Smooth muscle cell (in vitro differentiated cells): ENCODE measurements around the gene ZBTB6. TPM values are rescaled to one million over a fixed set of nuclear protein-coding genes. Genes with fewer than 3 reads are reported as not detected.

Experiments used
- DNase-seq: peaks from one replicate; lab custom pipeline; 2025; ENCODE audit not compliant: unreplicated experiment; lab: John Stamatoyannopoulos, UW
- H2AFZ ChIP-seq: fragments of 200-600 bp; sonication (generic); 2 replicates; pipeline ENCODE4 v1.6.0; 2016; ENCODE audit warnings: antibody characterized with exemption, low read depth, mild to moderate bottlenecking
- H3F3A ChIP-seq: fragments of 200-600 bp; sonication (generic); 2 replicates; pipeline ENCODE4 v1.6.0; 2017; ENCODE audit warnings: antibody characterized with exemption, low read depth
- H3K27ac ChIP-seq: fragments of 200-600 bp; sonication (generic); 2 replicates; pipeline ENCODE4 v1.5.1; 2016; ENCODE audit warnings: low read depth, mild to moderate bottlenecking
- H3K27me3 ChIP-seq: fragments of 200-600 bp; sonication (generic); 2 replicates; pipeline ENCODE4 v1.6.1; 2016; ENCODE audit warnings: low read depth, mild to moderate bottlenecking
- H3K36me3 ChIP-seq: fragments of 200-600 bp; sonication (generic); 2 replicates; pipeline ENCODE4 v1.5.1; 2016; ENCODE audit warnings: low read depth
- H3K4me1 ChIP-seq: fragments of 200-600 bp; sonication (generic); 2 replicates; pipeline ENCODE4 v1.5.1; 2016; ENCODE audit warnings: low read depth
- H3K4me2 ChIP-seq: fragments of 200-600 bp; sonication (generic); 2 replicates; pipeline ENCODE4 v1.6.0; 2016; ENCODE audit warnings: mild to moderate bottlenecking
- H3K4me3 ChIP-seq: fragments of 200-600 bp; sonication (generic); 2 replicates; pipeline ENCODE4 v1.5.1; 2016; ENCODE audit warnings: mild to moderate bottlenecking
- H3K79me2 ChIP-seq: fragments of 200-600 bp; sonication (generic); 2 replicates; pipeline ENCODE4 v1.6.0; 2016; ENCODE audit warnings: low read depth, mild to moderate bottlenecking
- H3K9ac ChIP-seq: fragments of 200-600 bp; sonication (generic); 2 replicates; pipeline ENCODE4 v1.6.0; 2016; ENCODE audit warnings: low read depth
- H3K9me3 ChIP-seq: fragments of 200-600 bp; sonication (generic); replicated peaks from 2 replicates; pipeline ENCODE4 v1.5.1; 2016; ENCODE audit warnings: low read depth
- H4K20me1 ChIP-seq: fragments of 200-600 bp; sonication (generic); 2 replicates; pipeline ENCODE4 v1.6.0; 2016; ENCODE audit warnings: low read depth
- CTCF ChIP-seq: fragments of 200-600 bp; sonication (generic); IDR thresholded peaks from 2 replicates; pipeline ENCODE4 v1.5.1; 2017; ENCODE audit warnings: borderline replicate concordance, mild to moderate bottlenecking, antibody characterized with exemption; ENCODE audit not compliant: insufficient read depth, poor library complexity, severe bottlenecking
- WGBS: methylation state at CpG from one replicate; pipeline ENCODE4 v1.1.7; 2016; ENCODE audit warnings: low lambda C conversion rate; 5-methylcytosine and 5-hydroxymethylcytosine counted together
- polyA plus RNA-seq: library from polyadenylated mRNA; unstranded; fragments of >200 nt; fragmentation: Nextera tagmentation; extraction: Ambion mirVana; gene quantifications from 2 replicates; pipeline ENCODE4 v1.2.1, GENCODE V29; 2016
- total RNA-seq: library from RNA; depleted of rRNA; stranded (reverse); fragments of >200 nt; gene quantifications from 2 replicates; pipeline ENCODE4 v1.2.3, GENCODE V29; 2014

Gene ZBTB6
- total and polyA plus RNA-seq, 2 experiments from 2014 or later = 2.7 to 13.2 TPM

GRCh38 chr9:122951056-122951455, 37.9 kb upstream of the ZBTB6 start:
- Histone ChIP-seq H3K79me2 (peaks cover 100% of the 10 kb centered on the region), H3K36me3 (no peaks in the 10 kb centered on the region), H2AFZ (no peak overlapping the region), H3K4me1 (peaks cover 5% of the 10 kb centered on the region), H4K20me1 (peaks cover 100% of the 10 kb centered on the region), H3K4me3 (no peak overlapping the region), H3K4me2 (no peak overlapping the region), H3F3A (no peaks in the 10 kb centered on the region), H3K27me3 (no peaks in the 10 kb centered on the region), H3K9ac (no peak overlapping the region), H3K9me3 (no peaks in the 10 kb centered on the region), H3K27ac (no peak overlapping the region)
- WGBS = 96% methylated on average over 1 of the region's 1 CpG
- DNase-seq = no peak
- no peak for TF ChIP-seq CTCF

GRCh38 chr9:122950263-122950662, 37.1 kb upstream of the ZBTB6 start:
- Histone ChIP-seq H2AFZ (no peak overlapping the region), H3F3A (no peaks in the 10 kb centered on the region), H3K27me3 (no peaks in the 10 kb centered on the region), H3K4me3 (no peak overlapping the region), H4K20me1 (peaks cover 100% of the 10 kb centered on the region), H3K4me2 (no peak overlapping the region), H3K9me3 (no peaks in the 10 kb centered on the region), H3K36me3 (no peaks in the 10 kb centered on the region), H3K27ac (no peak overlapping the region), H3K9ac (no peak overlapping the region), H3K79me2 (peaks cover 100% of the 10 kb centered on the region), H3K4me1 (peaks cover 5% of the 10 kb centered on the region)
- TF ChIP-seq CTCF = no peak
- WGBS = 90% methylated on average over 3 of the region's 3 CpGs
- no peak for DNase-seq

GRCh38 chr9:122949696-122950095, 36.6 kb upstream of the ZBTB6 start:
- Histone ChIP-seq H3K9me3 (no peaks in the 10 kb centered on the region), H4K20me1 (peaks cover 100% of the 10 kb centered on the region), H3K4me1 (peaks cover 5% of the 10 kb centered on the region), H2AFZ (no peak overlapping the region), H3F3A (no peaks in the 10 kb centered on the region), H3K4me3 (no peak overlapping the region), H3K27me3 (no peaks in the 10 kb centered on the region), H3K27ac (no peak overlapping the region), H3K36me3 (no peaks in the 10 kb centered on the region), H3K4me2 (no peak overlapping the region), H3K79me2 (peaks cover 100% of the 10 kb centered on the region), H3K9ac (no peak overlapping the region)
- 98% methylated on average over 1 of the region's 1 CpG for WGBS
- no peak for DNase-seq
- TF ChIP-seq CTCF = no peak

GRCh38 chr9:122948313-122948712, 35.2 kb upstream of the ZBTB6 start:
- H3K4me1 ChIP-seq = peaks cover 5% of the 10 kb centered on the region
- peaks cover 100% of the 10 kb centered on the region for H3K79me2 ChIP-seq
- H4K20me1 ChIP-seq = peaks cover 99% of the 10 kb centered on the region
- no peak overlapping the region for H3K4me3 ChIP-seq
- TF ChIP-seq CTCF = no peak
- DNase-seq = no peak
- 87% methylated on average over 3 of the region's 3 CpGs for WGBS
- no peak overlapping the region for H3K9ac ChIP-seq
- H3K36me3 ChIP-seq = no peaks in the 10 kb centered on the region
- H3F3A ChIP-seq = no peaks in the 10 kb centered on the region
- no peak overlapping the region for H2AFZ ChIP-seq
- no peaks in the 10 kb centered on the region for H3K27me3 ChIP-seq
- H3K27ac ChIP-seq = no peak overlapping the region
- H3K9me3 ChIP-seq = no peaks in the 10 kb centered on the region
- H3K4me2 ChIP-seq = no peak overlapping the region
